Right lobe of liver (tissue), 4 donors: ENCODE data around the gene SLC38A7.

Experiments used
- CTCF ChIP-seq, 4 donors: fragments of 200-600 bp in 3 of 4; fragments of 450-650 bp in 1 of 4; IDR thresholded peaks; one replicate each; pipeline versions ENCODE4 v1.5.1 to v1.8.0; 2016 to 2022; ENCODE audit warnings: antibody characterized with exemption in 4 of 4, mild to moderate bottlenecking in 2 of 4
- POLR2A ChIP-seq: fragments of 450-650 bp; IDR thresholded peaks from one replicate; pipeline ENCODE4 v1.6.1; 2017; ENCODE audit warnings: antibody characterized with exemption, mild to moderate bottlenecking
- donor health status: DM: no; HTN: no; CAD: no.
- donor health status: DM: no; HTN: no; CAD: no.
- donor health status: DM: no; HTN: yes; CAD: no.

- TF ChIP-seq CTCF (IDR thresholded peaks at IDR 0.05), result no peak
- TF ChIP-seq POLR2A, result no peak
Measured at GRCh38 chr16:58624209-58624608, 60.4 kb downstream of the SLC38A7 start.
